Esophagus (tissue), 2 donors: Measurements from ENCODE around the gene CCDC86. TPM values are rescaled to one million over a fixed set of nuclear protein-coding genes. Genes with fewer than 3 reads are reported as not detected.
A peak's percentile ranks its signal among the peaks of the same experiment; 100 is the strongest.

Source experiments
- H3K27ac ChIP-seq, 2 donors: one replicate each; pipeline ENCODE4 v1.5.1; 2013; ENCODE audit warnings: low read depth in 2 of 2, mild to moderate bottlenecking in 2 of 2, inconsistent platforms in 1 of 2, low read length in 1 of 2, moderate library complexity in 1 of 2
- H3K27me3 ChIP-seq, 2 donors: one replicate each; pipeline ENCODE4 v1.6.1; 2013; ENCODE audit warnings: low read length in 2 of 2, control low read depth in 1 of 2, mild to moderate bottlenecking in 1 of 2; ENCODE audit not compliant: insufficient read depth in 2 of 2, control insufficient read depth in 1 of 2
- H3K36me3 ChIP-seq, 2 donors: one replicate each; pipeline ENCODE4 v1.6.1; 2013; ENCODE audit warnings: low read length in 1 of 2; ENCODE audit not compliant: control insufficient read depth in 2 of 2, insufficient read depth in 2 of 2
- H3K4me1 ChIP-seq, 2 donors: one replicate each; pipeline ENCODE4 v1.6.1; 2013; ENCODE audit warnings: low read length in 1 of 2; ENCODE audit not compliant: control insufficient read depth in 2 of 2, insufficient read depth in 2 of 2
- H3K4me3 ChIP-seq, 2 donors: one replicate each; pipeline ENCODE4 v1.5.1; 2013; ENCODE audit warnings: low read length in 2 of 2, mild to moderate bottlenecking in 2 of 2, low read depth in 1 of 2, moderate library complexity in 1 of 2
- H3K9me3 ChIP-seq, 2 donors: one replicate each; pipeline ENCODE4 v1.6.1; 2013; ENCODE audit warnings: mild to moderate bottlenecking in 2 of 2, low read depth in 1 of 2, low read length in 1 of 2, moderate library complexity in 1 of 2; ENCODE audit not compliant: control insufficient read depth in 2 of 2, insufficient read depth in 1 of 2
- WGBS, 2 donors: extraction: QIAGEN DNeasy Blood & Tissue Kit; methylation state at CpG; one replicate each; pipeline ENCODE4 v1.1.7; 2013; 5-methylcytosine and 5-hydroxymethylcytosine counted together
- polyA plus RNA-seq, 2 donors: library from polyadenylated mRNA; stranded (reverse); fragments of 200-250 nt; gene quantifications; one replicate each; pipeline ENCODE4 v1.2.3, GENCODE V29; 2013
- donor health status: healthy with polysubstance abuse.
- donor health status: Bipolar disorder and iron deficiency.

CCDC86 gene
- polyA plus RNA-seq, 2 donors, result 9.3 to 18.6 TPM

DNA sequence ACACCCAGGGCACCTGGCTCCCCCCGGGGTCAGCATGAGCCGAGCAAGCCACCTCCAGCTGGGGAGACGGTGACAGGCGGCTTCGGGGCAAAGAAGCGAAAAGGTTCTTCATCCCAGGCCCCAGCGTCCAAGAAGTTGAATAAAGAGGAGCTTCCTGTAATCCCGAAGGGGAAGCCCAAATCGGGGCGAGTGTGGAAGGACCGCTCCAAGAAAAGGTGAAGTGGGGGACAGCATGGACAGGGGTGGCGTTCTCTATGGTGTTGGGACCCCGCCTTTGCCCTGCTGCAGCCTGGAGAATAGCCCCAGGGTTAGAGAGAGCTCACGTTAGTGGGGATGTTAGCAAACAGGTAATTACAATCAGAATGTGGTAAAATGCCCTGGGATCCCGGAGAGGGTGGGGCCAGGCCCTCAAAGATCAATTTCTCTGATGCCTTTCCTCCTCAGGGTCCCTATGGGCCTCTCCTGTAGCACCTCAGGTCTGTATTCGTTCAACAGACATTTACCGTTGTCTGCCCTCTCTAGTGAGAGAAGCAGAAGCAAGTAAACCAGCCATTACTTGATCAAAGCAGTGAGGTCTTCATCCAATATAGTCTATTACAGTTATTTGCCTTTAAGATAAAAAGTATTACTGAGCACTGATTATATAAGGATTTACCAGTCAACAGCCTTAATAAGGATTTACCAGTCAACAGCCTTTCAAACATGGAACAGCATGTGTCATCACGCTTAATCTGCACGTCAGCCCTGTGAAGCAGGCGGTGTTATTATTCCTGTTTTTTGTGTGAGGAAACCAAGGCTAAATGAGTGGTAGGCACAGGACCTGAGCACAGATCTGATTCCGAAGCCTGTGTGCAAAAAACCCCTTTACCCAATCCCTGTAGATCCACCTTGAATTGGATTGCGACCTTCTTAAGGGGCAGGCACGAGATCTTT lies 1.0 kb downstream of the CCDC86 start:
- Histone ChIP-seq H3K9me3 (no peaks in the 10 kb centered on the region), H3K27ac (peak overlapping the region; percentile 59 to 63), H3K4me3 (peak overlapping the region; percentile 88 to 94), H3K27me3 (no peaks in the 10 kb centered on the region), H3K36me3 (peaks cover 2 to 6% of the 10 kb centered on the region in 2 donors), H3K4me1 (peaks cover 11 to 18% of the 10 kb centered on the region in 2 donors)
- 7 to 9% methylated on average over 23 of the region's 23 CpGs for WGBS, 2 donors

DNA sequence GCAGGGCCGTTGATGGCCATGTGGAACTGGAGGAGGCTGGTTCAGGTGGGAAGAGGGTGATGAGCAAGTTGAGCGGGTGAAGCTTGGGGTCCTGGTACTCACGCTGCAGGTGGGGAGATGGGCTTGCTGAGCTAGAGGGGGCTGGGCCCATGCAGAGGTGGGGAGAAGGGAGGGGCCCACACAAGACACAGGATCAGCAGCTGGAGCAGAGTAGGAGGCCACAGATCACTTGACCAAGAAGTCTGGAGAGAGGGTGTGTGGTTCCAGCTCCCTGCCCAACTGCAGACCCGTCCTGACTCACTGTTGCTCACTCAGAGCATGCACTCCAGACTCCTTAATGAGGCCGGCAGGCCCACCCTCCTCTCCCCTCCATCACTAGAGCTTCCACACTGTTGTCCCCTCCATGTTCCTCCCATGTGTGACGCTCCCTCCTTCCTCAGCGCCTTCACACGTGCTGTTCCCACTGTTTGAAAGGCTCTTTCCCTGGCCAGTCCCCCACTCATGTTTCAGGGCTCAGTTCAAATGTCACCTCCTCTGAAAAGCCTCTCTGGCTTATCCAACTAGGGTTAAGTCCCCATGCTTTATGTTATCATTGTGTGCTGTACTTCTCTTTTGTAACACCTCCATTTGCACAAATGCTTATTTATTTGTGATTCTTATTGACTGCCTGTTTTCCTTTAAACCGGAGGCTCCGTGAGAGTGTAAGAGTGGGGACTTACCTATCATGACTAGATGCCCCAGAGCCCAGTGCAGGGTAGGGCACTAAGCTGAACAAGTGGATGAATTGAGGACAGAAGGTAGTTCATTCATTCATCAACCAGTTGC lies 2.3 kb downstream of the CCDC86 start:
- Histone ChIP-seq H3K9me3 (no peaks in the 10 kb centered on the region), H3K4me3 (peak overlapping the region in 1 of 2 donors; percentile 94), H3K27ac (peak overlapping the region in 1 of 2 donors; percentile 10), H3K36me3 (peaks cover 5 to 17% of the 10 kb centered on the region in 2 donors), H3K27me3 (no peaks in the 10 kb centered on the region), H3K4me1 (peaks cover 11 to 18% of the 10 kb centered on the region in 2 donors)
- WGBS, 2 donors, result 49 to 52% methylated on average over 10 of the region's 10 CpGs

DNA sequence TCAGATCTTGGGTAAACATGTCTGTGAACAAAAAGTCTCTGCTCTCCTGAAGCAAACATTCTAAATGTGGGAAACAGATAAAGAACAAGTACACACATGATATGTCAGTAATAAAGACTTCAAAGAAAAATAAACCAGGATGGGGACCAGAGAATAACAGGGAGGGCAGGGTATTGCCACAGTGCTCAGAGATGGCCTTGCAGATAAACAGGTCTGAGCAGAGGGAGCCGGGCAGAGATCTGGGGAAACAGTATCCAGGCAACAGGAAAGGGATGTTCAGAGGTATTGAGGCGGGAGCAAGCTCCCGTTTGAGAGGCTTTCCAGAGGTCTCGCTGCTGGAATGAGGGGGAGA lies 2.9 kb downstream of the CCDC86 start:
- H3K4me1 ChIP-seq, result peaks cover 11 to 18% of the 10 kb centered on the region in 2 donors
- H3K27me3 ChIP-seq, result no peaks in the 10 kb centered on the region
- peaks cover 5 to 22% of the 10 kb centered on the region in 2 donors for H3K36me3 ChIP-seq
- H3K4me3 ChIP-seq, result no peak overlapping the region
- no peaks in the 10 kb centered on the region for H3K9me3 ChIP-seq
- WGBS, 2 donors, result 36 to 38% methylated on average over 4 of the region's 4 CpGs
- H3K27ac ChIP-seq, result no peak overlapping the region

DNA sequence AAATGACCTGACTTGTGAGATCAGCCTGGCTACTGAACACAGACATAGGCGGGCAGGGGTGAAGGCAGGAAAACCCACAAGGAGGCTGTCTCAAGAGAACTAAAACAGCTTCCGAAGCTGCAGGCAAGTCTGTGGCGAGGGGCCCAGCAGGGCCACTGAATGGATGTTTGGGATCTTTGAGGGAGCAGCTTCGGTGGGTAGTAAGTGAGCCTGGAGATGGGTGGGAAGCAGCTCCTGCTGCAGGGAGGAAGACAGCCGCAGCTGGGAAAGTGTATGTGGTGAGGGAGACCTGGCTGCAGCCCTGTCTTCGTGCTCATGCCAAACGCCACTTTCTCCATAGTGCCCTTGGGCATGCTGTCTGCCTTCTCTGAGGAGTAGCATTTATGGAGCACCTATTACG lies 3.4 kb downstream of the CCDC86 start:
- H3K27me3 ChIP-seq, result no peaks in the 10 kb centered on the region
- peaks cover 11 to 18% of the 10 kb centered on the region in 2 donors for H3K4me1 ChIP-seq
- no peak overlapping the region for H3K27ac ChIP-seq
- H3K36me3 ChIP-seq, result peaks cover 6 to 27% of the 10 kb centered on the region in 2 donors
- H3K4me3 ChIP-seq, result no peak overlapping the region
- H3K9me3 ChIP-seq, result no peaks in the 10 kb centered on the region
- WGBS, 2 donors, result 81% methylated on average over 8 of the region's 8 CpGs

DNA sequence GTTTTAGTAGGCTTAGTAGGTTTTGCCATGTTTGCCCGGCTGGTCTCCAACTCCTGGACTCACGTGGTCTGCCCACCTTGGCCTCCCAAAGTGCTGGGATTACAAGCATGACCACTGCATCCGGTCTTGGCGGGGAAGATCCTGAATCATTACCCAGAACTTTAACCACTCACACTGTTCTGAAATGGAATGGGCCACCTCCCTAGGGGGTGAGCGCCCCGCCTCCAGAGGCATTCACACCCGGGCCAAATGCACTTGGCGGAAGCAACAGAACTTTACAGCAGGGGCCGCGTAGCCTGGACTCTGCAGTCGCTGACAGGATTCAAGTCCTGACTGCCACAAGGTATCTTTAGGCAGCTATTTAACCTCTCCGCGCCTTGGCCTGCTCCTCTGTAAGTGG lies 5.4 kb downstream of the CCDC86 start:
- peaks cover 6 to 18% of the 10 kb centered on the region in 2 donors for H3K4me1 ChIP-seq
- peaks cover 9 to 41% of the 10 kb centered on the region in 2 donors for H3K36me3 ChIP-seq
- H3K4me3 ChIP-seq, result no peak overlapping the region
- peaks cover 0 to 3% of the 10 kb centered on the region in 2 donors for H3K9me3 ChIP-seq
- 69 to 80% methylated on average over 13 of the region's 13 CpGs for WGBS, 2 donors
- H3K27me3 ChIP-seq, result no peaks in the 10 kb centered on the region
- no peak overlapping the region for H3K27ac ChIP-seq

DNA sequence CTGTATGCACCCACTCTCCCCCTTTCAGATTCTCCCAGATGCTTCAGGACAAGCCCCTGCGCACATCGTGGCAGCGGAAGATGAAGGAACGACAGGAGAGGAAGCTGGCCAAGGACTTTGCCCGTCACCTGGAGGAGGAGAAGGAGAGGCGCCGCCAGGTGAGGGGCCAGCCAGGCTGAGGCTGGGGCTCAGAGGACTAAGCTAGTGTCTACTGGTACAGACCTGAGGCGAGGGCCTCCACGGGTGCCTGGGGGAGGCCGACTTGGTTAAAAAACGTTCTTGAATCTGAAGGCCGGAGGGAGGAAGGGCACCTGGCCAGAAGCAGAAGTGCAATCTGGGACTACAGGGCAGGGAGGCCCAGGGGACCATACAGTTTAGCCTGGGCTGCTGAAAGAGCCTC lies 6.0 kb downstream of the CCDC86 start:
- peaks cover 9 to 46% of the 10 kb centered on the region in 2 donors for H3K36me3 ChIP-seq
- H3K9me3 ChIP-seq, result peaks cover 0 to 8% of the 10 kb centered on the region in 2 donors
- H3K4me3 ChIP-seq, result no peak overlapping the region
- 79 to 91% methylated on average over 12 of the region's 12 CpGs for WGBS, 2 donors
- peaks cover 6 to 15% of the 10 kb centered on the region in 2 donors for H3K4me1 ChIP-seq
- H3K27ac ChIP-seq, result no peak overlapping the region
- H3K27me3 ChIP-seq, result no peaks in the 10 kb centered on the region

DNA sequence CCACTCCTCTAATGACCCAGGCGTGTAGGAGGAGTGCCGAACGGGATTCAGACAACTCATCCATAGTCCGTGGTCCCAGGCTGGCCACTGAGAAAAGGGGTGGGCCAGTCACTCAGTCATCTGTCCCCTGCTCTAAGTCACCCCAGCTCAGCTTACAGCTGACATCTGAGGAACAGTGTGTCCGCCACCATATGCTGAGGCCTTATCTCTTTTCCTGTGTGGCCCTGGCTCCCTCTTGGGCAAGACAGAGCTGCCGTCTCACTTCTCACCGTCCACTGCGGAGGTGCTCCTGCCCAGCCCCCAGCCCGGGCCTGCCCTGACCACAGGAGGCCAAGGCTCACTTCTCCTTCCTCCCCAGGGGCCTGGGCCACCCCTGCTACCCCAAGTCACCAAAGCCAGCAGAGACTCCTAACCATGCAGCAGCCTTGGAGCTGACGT lies 6.8 kb downstream of the CCDC86 start:
- peaks cover 6 to 9% of the 10 kb centered on the region in 2 donors for H3K4me1 ChIP-seq
- no peak overlapping the region for H3K4me3 ChIP-seq
- 86 to 90% methylated on average over 10 of the region's 10 CpGs for WGBS, 2 donors
- H3K27ac ChIP-seq, result no peak overlapping the region
- H3K36me3 ChIP-seq, result peaks cover 9 to 49% of the 10 kb centered on the region in 2 donors
- H3K27me3 ChIP-seq, result no peaks in the 10 kb centered on the region
- peaks cover 0 to 8% of the 10 kb centered on the region in 2 donors for H3K9me3 ChIP-seq

DNA sequence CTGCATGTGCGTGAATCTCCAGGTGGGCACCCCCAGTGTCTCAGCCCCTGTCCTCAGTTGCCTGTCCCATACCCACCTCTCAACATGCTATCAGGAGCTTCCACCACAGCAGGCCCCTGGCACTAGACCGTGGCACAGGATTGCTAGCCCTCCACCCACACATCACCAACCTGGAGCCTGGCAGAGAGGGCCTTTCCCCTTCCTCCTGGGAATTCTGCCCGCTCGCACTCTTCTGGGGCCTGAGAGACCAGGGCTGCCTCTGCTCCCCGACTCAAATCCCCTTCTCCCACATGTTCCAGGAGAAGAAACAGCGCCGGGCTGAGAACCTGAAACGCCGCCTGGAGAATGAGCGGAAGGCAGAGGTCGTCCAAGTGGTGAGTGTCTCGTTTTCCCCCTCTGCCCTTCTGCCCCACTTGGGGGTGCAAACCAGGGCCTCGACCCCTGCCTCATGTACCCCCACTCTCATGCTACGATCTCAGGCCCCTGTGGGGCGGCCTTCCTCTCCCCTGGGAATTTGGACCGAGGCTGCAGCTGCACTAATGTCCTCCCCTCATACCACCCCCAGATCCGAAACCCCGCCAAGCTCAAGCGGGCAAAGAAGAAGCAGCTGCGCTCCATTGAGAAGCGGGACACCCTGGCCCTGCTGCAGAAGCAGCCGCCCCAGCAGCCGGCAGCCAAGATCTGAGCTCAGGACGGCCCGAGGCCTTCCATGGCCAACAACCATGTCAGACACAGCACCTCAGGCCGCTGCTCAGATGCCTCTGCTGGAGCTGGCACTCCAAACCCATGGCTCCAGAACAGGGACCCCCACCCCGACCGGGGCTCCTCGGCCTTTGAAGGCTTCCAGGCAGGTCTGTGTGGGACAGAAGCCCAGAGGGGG lies 8.0 kb downstream of the CCDC86 start:
- no peak overlapping the region for H3K27ac ChIP-seq
- H3K27me3 ChIP-seq, result no peaks in the 10 kb centered on the region
- WGBS, 2 donors, result 90% methylated on average over 29 of the region's 29 CpGs
- peaks cover 9 to 49% of the 10 kb centered on the region in 2 donors for H3K36me3 ChIP-seq
- H3K9me3 ChIP-seq, result peaks cover 0 to 8% of the 10 kb centered on the region in 2 donors
- H3K4me1 ChIP-seq, result peaks cover 0 to 3% of the 10 kb centered on the region in 2 donors
- no peak overlapping the region for H3K4me3 ChIP-seq
